ENCODE results near the gene MGAT4C. TPM values are rescaled to one million over a fixed set of nuclear protein-coding genes. Genes with fewer than 3 reads are reported as not detected.

Gene MGAT4C
- total and polyA plus RNA-seq, 8 donors = under 0.01 to 4.0 (median 0.06) TPM; not detected in 2

- no peak for DNase-seq
- intact Hi-C loops (cut with DNase I; ENCODE audit: low total_unique reads) = no loop called here
- TF ChIP-seq EP300 (IDR thresholded peaks at IDR 0.05) (no peak), CTCF (IDR thresholded peaks at IDR 0.05) (no peak), POLR2AphosphoS5 (IDR thresholded peaks at IDR 0.05) (no peak), POLR2A (IDR thresholded peaks at IDR 0.05) (no peak)
- Histone ChIP-seq H3K27ac (no peak overlapping the region), H3K9me3 (no peaks in the 10 kb centered on the region), H3K4me3 (no peak overlapping the region), H3K27me3 (no peaks in the 10 kb centered on the region), H3K36me3 (no peaks in the 10 kb centered on the region), H3K4me1 (no peaks in the 10 kb centered on the region)
- WGBS, 5 donors = 82 to 92% (median 87%) methylated on average over 2 of the region's 2 CpGs
These were observed 82.0 kb downstream of the MGAT4C start for GRCh38 chr12:86174188-86174587.

GRCh38 chr12:86172913-86173443 is 83.2 kb downstream of the MGAT4C start:
- intact Hi-C loops (cut with DNase I; ENCODE audit: low total_unique reads) = no loop called here
- no peaks in the 10 kb centered on the region for H3K36me3 ChIP-seq
- H3K4me3 ChIP-seq = no peak overlapping the region
- H3K4me1 ChIP-seq = no peaks in the 10 kb centered on the region
- DNase-seq = no peak
- H3K27me3 ChIP-seq = no peaks in the 10 kb centered on the region
- 57 to 84% (median 73%) methylated on average over 2 of the region's 2 CpGs for WGBS, 5 donors
- no peak overlapping the region for H3K27ac ChIP-seq
- no peak for TF ChIP-seq POLR2AphosphoS5 (IDR thresholded peaks at IDR 0.05)
- TF ChIP-seq CTCF (IDR thresholded peaks at IDR 0.05) = no peak
- TF ChIP-seq EP300 (IDR thresholded peaks at IDR 0.05) = no peak
- TF ChIP-seq POLR2A (IDR thresholded peaks at IDR 0.05) = no peak
- no peaks in the 10 kb centered on the region for H3K9me3 ChIP-seq

- WGBS, 5 donors = 48 to 71% (median 63%) methylated on average over 1 of the region's 1 CpG
- intact Hi-C loops (cut with DNase I; ENCODE audit: low total_unique reads) = no loop called here
- DNase-seq = no peak
- Histone ChIP-seq H3K4me1 (no peaks in the 10 kb centered on the region), H3K27ac (no peak overlapping the region), H3K9me3 (no peaks in the 10 kb centered on the region), H3K27me3 (no peaks in the 10 kb centered on the region), H3K36me3 (no peaks in the 10 kb centered on the region), H3K4me3 (no peak overlapping the region)
- TF ChIP-seq POLR2A (IDR thresholded peaks at IDR 0.05) (no peak), CTCF (IDR thresholded peaks at IDR 0.05) (no peak), POLR2AphosphoS5 (IDR thresholded peaks at IDR 0.05) (no peak), EP300 (IDR thresholded peaks at IDR 0.05) (no peak)
These were observed 86.1 kb downstream of the MGAT4C start for GRCh38 chr12:86170051-86170450.

- intact Hi-C loops (cut with DNase I; ENCODE audit: low total_unique reads) = no loop called here
- Histone ChIP-seq H3K9me3 (peaks cover 0 to 8% (median 0%) of the 10 kb centered on the region in 4 donors), H3K27me3 (no peaks in the 10 kb centered on the region), H3K4me3 (no peak overlapping the region), H3K27ac (no peak overlapping the region), H3K4me1 (no peaks in the 10 kb centered on the region), H3K36me3 (no peaks in the 10 kb centered on the region)
- 77 to 84% (median 82%) methylated on average over 4 of the region's 4 CpGs for WGBS, 5 donors
- no peak for DNase-seq
- TF ChIP-seq CTCF (IDR thresholded peaks at IDR 0.05) = no peak
- TF ChIP-seq POLR2AphosphoS5 (IDR thresholded peaks at IDR 0.05) = no peak
- TF ChIP-seq EP300 (IDR thresholded peaks at IDR 0.05) = no peak
- TF ChIP-seq POLR2A (IDR thresholded peaks at IDR 0.05) = no peak
These were observed 97.2 kb downstream of the MGAT4C start for GRCh38 chr12:86158956-86159355.

All from stomach (tissue), 9 donors.